Measurements from ENCODE around the gene LTA4H.
"Not testable (repeated sequence)": the region's sequence is repeated elsewhere in the genome, so short reads cannot be mapped to it uniquely, and the experiment has no call there.

LTA4H gene

GRCh38 chr12:95988506-95989275 is 46.7 kb downstream of the LTA4H start:
- no peak for DNase-seq

GRCh38 chr12:95986635-95987570 is 48.5 kb downstream of the LTA4H start:
- no peak for DNase-seq

- DNase-seq = no peak
Observed at GRCh38 chr12:95984682-95985081, 50.7 kb downstream of the LTA4H start.

GRCh38 chr12:95982602-95983001 is 52.8 kb downstream of the LTA4H start:
- DNase-seq = no peak

- no peak for DNase-seq
Observed at GRCh38 chr12:95980437-95980836, 55.0 kb downstream of the LTA4H start.

GRCh38 chr12:95978774-95979173 is 56.6 kb downstream of the LTA4H start:
- no peak for DNase-seq

GRCh38 chr12:95978351-95978750 is 57.0 kb downstream of the LTA4H start:
- no peak for DNase-seq

GRCh38 chr12:95977764-95978305 is 57.6 kb downstream of the LTA4H start:
- DNase-seq = no peak

- no peak for DNase-seq
Observed at GRCh38 chr12:95976416-95976832, 59.0 kb downstream of the LTA4H start.

GRCh38 chr12:95975491-95975890 is 59.9 kb downstream of the LTA4H start:
- DNase-seq = no peak

GRCh38 chr12:95974358-95974757 is 61.0 kb downstream of the LTA4H start:
- DNase-seq = no peak

GRCh38 chr12:95972832-95973456 is 62.4 kb downstream of the LTA4H start:
- no peak for DNase-seq

- DNase-seq = no peak
Observed at GRCh38 chr12:95970905-95971304, 64.5 kb downstream of the LTA4H start.

- not testable (repeated sequence) for DNase-seq
Observed at GRCh38 chr12:95969116-95969515, 66.3 kb downstream of the LTA4H start.

GRCh38 chr12:95967301-95967700 is 68.1 kb downstream of the LTA4H start:
- DNase-seq = no peak

GRCh38 chr12:95966287-95966870 is 69.0 kb downstream of the LTA4H start:
- no peak for DNase-seq

GRCh38 chr12:95963096-95963495 is 72.3 kb downstream of the LTA4H start:
- no peak for DNase-seq

GRCh38 chr12:95962222-95962621 is 73.2 kb downstream of the LTA4H start:
- no peak for DNase-seq

GRCh38 chr12:95960241-95960640 is 75.1 kb downstream of the LTA4H start:
- DNase-seq = no peak

GRCh38 chr12:95959107-95959506 is 76.3 kb downstream of the LTA4H start:
- no peak for DNase-seq

GRCh38 chr12:95956557-95957145 is 78.7 kb downstream of the LTA4H start:
- no peak for DNase-seq

- DNase-seq = no peak
Observed at GRCh38 chr12:95955549-95956159, 79.7 kb downstream of the LTA4H start.

Measured in NCI-H2227 treated with DMSO at 0.1 percent for 48 hours (cell line).